SJSA1 (cell line): ENCODE measurements around the gene RHBDD3. TPM values are rescaled to one million over a fixed set of nuclear protein-coding genes. Genes with fewer than 3 reads are reported as not detected.

ENCODE experiments used
- DNase-seq, 2 experiments: peaks; one replicate each; pipeline ENCODE4 v3.0.0-alpha.2; 2015 to 2020; ENCODE audit warnings: low spot score in 2 of 2, low read depth in 1 of 2
- H3K27ac ChIP-seq: fragments of 250-450 bp; sonication (Bioruptor Pico); 2 replicates; pipeline ENCODE4 v1.5.1; 2020; ENCODE audit warnings: mild to moderate bottlenecking, moderate library complexity
- H3K27me3 ChIP-seq: fragments of 250-450 bp; sonication (Bioruptor Pico); replicated peaks from 2 replicates; pipeline ENCODE4 v1.5.1; 2020; ENCODE audit warnings: mild to moderate bottlenecking, moderate library complexity
- H3K36me3 ChIP-seq: fragments of 250-450 bp; sonication (Bioruptor Pico); 2 replicates; pipeline ENCODE4 v1.5.1; 2020; ENCODE audit warnings: mild to moderate bottlenecking
- H3K4me1 ChIP-seq: fragments of 250-450 bp; sonication (Bioruptor Pico); replicated peaks from 2 replicates; pipeline ENCODE4 v1.6.1; 2021; ENCODE audit warnings: mild to moderate bottlenecking
- H3K4me3 ChIP-seq: fragments of 250-450 bp; sonication (Bioruptor Pico); 2 replicates; pipeline ENCODE4 v1.5.1; 2020; ENCODE audit warnings: mild to moderate bottlenecking
- H3K9me3 ChIP-seq: fragments of 250-450 bp; sonication (Bioruptor Pico); replicated peaks from 2 replicates; pipeline ENCODE4 v1.5.1; 2020; ENCODE audit warnings: mild to moderate bottlenecking
- total RNA-seq: library from RNA; depleted of rRNA; stranded (reverse); fragments of >200 nt; shearing (Covaris generic); gene quantifications from 2 replicates; pipeline ENCODE4 v1.2.3, GENCODE V29; 2014

The RHBDD3 gene
- total RNA-seq, 1 experiment from 2014 or later, result 26.5 TPM

GRCh38 chr22:29310065-29310862 lies 42.5 kb upstream of the RHBDD3 start:
- H3K4me1 ChIP-seq, result peaks cover 38% of the 10 kb centered on the region

GRCh38 chr22:29309332-29310064 lies 41.7 kb upstream of the RHBDD3 start:
- H3K4me1 ChIP-seq, result peaks cover 30% of the 10 kb centered on the region
- no peak overlapping the region for H3K27ac ChIP-seq
- DNase-seq, result peak in 1 of 2 experiments; percentile 45
- peaks cover 14% of the 10 kb centered on the region for H3K27me3 ChIP-seq
- H3K36me3 ChIP-seq, result peaks cover 21% of the 10 kb centered on the region
- no peak overlapping the region for H3K4me3 ChIP-seq
- no peaks in the 10 kb centered on the region for H3K9me3 ChIP-seq

More at GRCh38 chr22:29310065-29310862, 42.5 kb upstream of the RHBDD3 start:
- 0 out of 2 replicates have a peak, but pooled peaks cover 3% of the 10 kb centered on the region for H3K9me3 ChIP-seq
- peaks cover 21% of the 10 kb centered on the region for H3K36me3 ChIP-seq
- no peak overlapping the region for H3K4me3 ChIP-seq
- no peak for DNase-seq
- peaks cover 22% of the 10 kb centered on the region for H3K27me3 ChIP-seq
- peak overlapping the region; percentile 29 for H3K27ac ChIP-seq

- DNase-seq, result peak in 1 of 2 experiments; percentile 42
- Histone ChIP-seq H3K4me1 (peaks cover 30% of the 10 kb centered on the region), H3K27ac (no peak overlapping the region), H3K36me3 (peaks cover 21% of the 10 kb centered on the region), H3K4me3 (no peak overlapping the region), H3K27me3 (peaks cover 8% of the 10 kb centered on the region), H3K9me3 (no peaks in the 10 kb centered on the region)
These were observed 41.0 kb upstream of the RHBDD3 start for GRCh38 chr22:29308791-29309262.

- DNase-seq, result peak in 1 of 2 experiments; percentile 44
- H3K27ac ChIP-seq, result no peak overlapping the region
- no peaks in the 10 kb centered on the region for H3K9me3 ChIP-seq
- no peak overlapping the region; the same call in 1 of the 2 replicates for H3K4me3 ChIP-seq
- H3K27me3 ChIP-seq, result peaks cover 3% of the 10 kb centered on the region; the same call in 1 of the 2 replicates
- H3K4me1 ChIP-seq, result peaks cover 30% of the 10 kb centered on the region
- H3K36me3 ChIP-seq, result peaks cover 21% of the 10 kb centered on the region
These were observed 40.5 kb upstream of the RHBDD3 start for GRCh38 chr22:29308148-29308790.

- no peak for DNase-seq
- Histone ChIP-seq H3K36me3 (peaks cover 21% of the 10 kb centered on the region), H3K9me3 (no peaks in the 10 kb centered on the region), H3K4me3 (peak overlapping the region; percentile 68), H3K4me1 (peaks cover 30% of the 10 kb centered on the region), H3K27me3 (no peaks in the 10 kb centered on the region), H3K27ac (peak overlapping the region; percentile 67; the same call in 1 of the 2 replicates)
These were observed 39.9 kb upstream of the RHBDD3 start for GRCh38 chr22:29307596-29308147.

GRCh38 chr22:29306835-29307595 lies 39.2 kb upstream of the RHBDD3 start:
- DNase-seq, result peak; percentile 81
- H3K36me3 ChIP-seq, result peaks cover 20% of the 10 kb centered on the region
- peak overlapping the region; percentile 67 for H3K27ac ChIP-seq
- peak overlapping the region; percentile 68 for H3K4me3 ChIP-seq
- H3K9me3 ChIP-seq, result no peaks in the 10 kb centered on the region
- peaks cover 30% of the 10 kb centered on the region for H3K4me1 ChIP-seq
- no peaks in the 10 kb centered on the region for H3K27me3 ChIP-seq

GRCh38 chr22:29306175-29306834 lies 38.5 kb upstream of the RHBDD3 start, which contains the start of gene GAS2L1:
Gene GAS2L1 (plus strand): TSS chr22:29306650. CDS start chr22:29308106, 1,456 bp downstream.
- Histone ChIP-seq H3K4me3 (peak within 1 kb of the TSS; percentile 68), H3K27ac (peak within 1 kb of the TSS; percentile 67), H3K4me1 (peaks cover 27% of the 10 kb centered on the region), H3K36me3 (peaks cover 18% of the 10 kb centered on the region), H3K27me3 (no peaks in the 10 kb centered on the region), H3K9me3 (no peaks in the 10 kb centered on the region)
- peak; percentile 82 to 89 for DNase-seq

GRCh38 chr22:29305836-29306174 lies 38.0 kb upstream of the RHBDD3 start:
- peak overlapping the region; percentile 68 for H3K4me3 ChIP-seq
- no peaks in the 10 kb centered on the region for H3K27me3 ChIP-seq
- peaks cover 22% of the 10 kb centered on the region for H3K4me1 ChIP-seq
- H3K36me3 ChIP-seq, result peaks cover 23% of the 10 kb centered on the region
- H3K9me3 ChIP-seq, result no peaks in the 10 kb centered on the region
- DNase-seq, result no peak
- H3K27ac ChIP-seq, result no peak overlapping the region

GRCh38 chr22:29302681-29303465 lies 35.1 kb upstream of the RHBDD3 start:
- H3K27ac ChIP-seq, result no peak overlapping the region
- H3K27me3 ChIP-seq, result no peaks in the 10 kb centered on the region
- H3K9me3 ChIP-seq, result no peaks in the 10 kb centered on the region
- no peak overlapping the region for H3K4me3 ChIP-seq
- DNase-seq, result no peak
- peaks cover 42% of the 10 kb centered on the region for H3K36me3 ChIP-seq
- peaks cover 8% of the 10 kb centered on the region for H3K4me1 ChIP-seq

GRCh38 chr22:29302402-29302680 lies 34.6 kb upstream of the RHBDD3 start:
- DNase-seq, result no peak

GRCh38 chr22:29301716-29302401 lies 34.1 kb upstream of the RHBDD3 start:
- no peaks in the 10 kb centered on the region for H3K27me3 ChIP-seq
- H3K27ac ChIP-seq, result no peak overlapping the region
- H3K36me3 ChIP-seq, result peaks cover 49% of the 10 kb centered on the region
- no peaks in the 10 kb centered on the region for H3K9me3 ChIP-seq
- H3K4me1 ChIP-seq, result peaks cover 3% of the 10 kb centered on the region; the same call in 1 of the 2 replicates
- no peak for DNase-seq
- no peak overlapping the region for H3K4me3 ChIP-seq

More at GRCh38 chr22:29302402-29302680, 34.6 kb upstream of the RHBDD3 start:
- Histone ChIP-seq H3K4me3 (no peak overlapping the region), H3K9me3 (no peaks in the 10 kb centered on the region), H3K36me3 (peaks cover 47% of the 10 kb centered on the region), H3K27me3 (no peaks in the 10 kb centered on the region), H3K27ac (no peak overlapping the region), H3K4me1 (peaks cover 5% of the 10 kb centered on the region)
